ENCODE data around the gene HCFC2.

DNA sequence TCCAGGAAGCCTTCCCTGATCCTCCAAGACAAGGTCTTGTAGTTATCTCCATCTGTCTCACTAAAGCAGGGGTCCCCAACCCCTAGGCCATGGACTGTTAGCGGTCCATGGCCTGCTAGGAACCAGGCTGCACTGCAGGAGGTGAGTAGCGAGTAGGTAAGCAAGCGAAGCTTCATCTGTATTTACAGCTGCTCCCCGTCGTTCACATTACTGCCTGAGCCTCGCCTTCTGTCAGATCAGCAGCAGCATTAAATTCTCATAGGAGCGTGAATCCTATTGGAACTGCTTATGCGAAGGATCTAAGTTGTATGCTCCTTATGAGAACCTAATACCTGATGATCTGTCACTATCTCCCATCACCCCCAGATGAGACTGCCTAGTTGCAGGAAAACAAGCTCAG, 86.1 kb downstream of the HCFC2 start:
- TF ChIP-seq ZNF768 (tag by site-specific recombination; IDR thresholded peaks at IDR 0.05) = no peak
- TF ChIP-seq, protein P1, sequence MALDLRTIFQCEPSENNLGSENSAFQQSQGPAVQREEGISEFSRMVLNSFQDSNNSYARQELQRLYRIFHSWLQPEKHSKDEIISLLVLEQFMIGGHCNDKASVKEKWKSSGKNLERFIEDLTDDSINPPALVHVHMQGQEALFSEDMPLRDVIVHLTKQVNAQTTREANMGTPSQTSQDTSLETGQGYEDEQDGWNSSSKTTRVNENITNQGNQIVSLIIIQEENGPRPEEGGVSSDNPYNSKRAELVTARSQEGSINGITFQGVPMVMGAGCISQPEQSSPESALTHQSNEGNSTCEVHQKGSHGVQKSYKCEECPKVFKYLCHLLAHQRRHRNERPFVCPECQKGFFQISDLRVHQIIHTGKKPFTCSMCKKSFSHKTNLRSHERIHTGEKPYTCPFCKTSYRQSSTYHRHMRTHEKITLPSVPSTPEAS (tag by site-specific recombination; IDR thresholded peaks at IDR 0.05) = no peak
- TF ChIP-seq, protein P2, sequence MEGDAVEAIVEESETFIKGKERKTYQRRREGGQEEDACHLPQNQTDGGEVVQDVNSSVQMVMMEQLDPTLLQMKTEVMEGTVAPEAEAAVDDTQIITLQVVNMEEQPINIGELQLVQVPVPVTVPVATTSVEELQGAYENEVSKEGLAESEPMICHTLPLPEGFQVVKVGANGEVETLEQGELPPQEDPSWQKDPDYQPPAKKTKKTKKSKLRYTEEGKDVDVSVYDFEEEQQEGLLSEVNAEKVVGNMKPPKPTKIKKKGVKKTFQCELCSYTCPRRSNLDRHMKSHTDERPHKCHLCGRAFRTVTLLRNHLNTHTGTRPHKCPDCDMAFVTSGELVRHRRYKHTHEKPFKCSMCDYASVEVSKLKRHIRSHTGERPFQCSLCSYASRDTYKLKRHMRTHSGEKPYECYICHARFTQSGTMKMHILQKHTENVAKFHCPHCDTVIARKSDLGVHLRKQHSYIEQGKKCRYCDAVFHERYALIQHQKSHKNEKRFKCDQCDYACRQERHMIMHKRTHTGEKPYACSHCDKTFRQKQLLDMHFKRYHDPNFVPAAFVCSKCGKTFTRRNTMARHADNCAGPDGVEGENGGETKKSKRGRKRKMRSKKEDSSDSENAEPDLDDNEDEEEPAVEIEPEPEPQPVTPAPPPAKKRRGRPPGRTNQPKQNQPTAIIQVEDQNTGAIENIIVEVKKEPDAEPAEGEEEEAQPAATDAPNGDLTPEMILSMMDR (tag by site-specific recombination; IDR thresholded peaks at IDR 0.05) = no peak
- TF ChIP-seq, protein P3, sequence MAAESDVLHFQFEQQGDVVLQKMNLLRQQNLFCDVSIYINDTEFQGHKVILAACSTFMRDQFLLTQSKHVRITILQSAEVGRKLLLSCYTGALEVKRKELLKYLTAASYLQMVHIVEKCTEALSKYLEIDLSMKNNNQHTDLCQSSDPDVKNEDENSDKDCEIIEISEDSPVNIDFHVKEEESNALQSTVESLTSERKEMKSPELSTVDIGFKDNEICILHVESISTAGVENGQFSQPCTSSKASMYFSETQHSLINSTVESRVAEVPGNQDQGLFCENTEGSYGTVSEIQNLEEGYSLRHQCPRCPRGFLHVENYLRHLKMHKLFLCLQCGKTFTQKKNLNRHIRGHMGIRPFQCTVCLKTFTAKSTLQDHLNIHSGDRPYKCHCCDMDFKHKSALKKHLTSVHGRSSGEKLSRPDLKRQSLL (tag by site-specific recombination; IDR thresholded peaks at IDR 0.05) = no peak
- no peak for TF ChIP-seq YY2 (tag by site-specific recombination; IDR thresholded peaks at IDR 0.05)
